ENCODE data around the gene CDH3. TPM values are rescaled to one million over a fixed set of nuclear protein-coding genes. Genes with fewer than 3 reads are reported as not detected.

Gene CDH3
- total RNA-seq, 1 donor = 2.2 TPM

- TF ChIP-seq, protein P1, sequence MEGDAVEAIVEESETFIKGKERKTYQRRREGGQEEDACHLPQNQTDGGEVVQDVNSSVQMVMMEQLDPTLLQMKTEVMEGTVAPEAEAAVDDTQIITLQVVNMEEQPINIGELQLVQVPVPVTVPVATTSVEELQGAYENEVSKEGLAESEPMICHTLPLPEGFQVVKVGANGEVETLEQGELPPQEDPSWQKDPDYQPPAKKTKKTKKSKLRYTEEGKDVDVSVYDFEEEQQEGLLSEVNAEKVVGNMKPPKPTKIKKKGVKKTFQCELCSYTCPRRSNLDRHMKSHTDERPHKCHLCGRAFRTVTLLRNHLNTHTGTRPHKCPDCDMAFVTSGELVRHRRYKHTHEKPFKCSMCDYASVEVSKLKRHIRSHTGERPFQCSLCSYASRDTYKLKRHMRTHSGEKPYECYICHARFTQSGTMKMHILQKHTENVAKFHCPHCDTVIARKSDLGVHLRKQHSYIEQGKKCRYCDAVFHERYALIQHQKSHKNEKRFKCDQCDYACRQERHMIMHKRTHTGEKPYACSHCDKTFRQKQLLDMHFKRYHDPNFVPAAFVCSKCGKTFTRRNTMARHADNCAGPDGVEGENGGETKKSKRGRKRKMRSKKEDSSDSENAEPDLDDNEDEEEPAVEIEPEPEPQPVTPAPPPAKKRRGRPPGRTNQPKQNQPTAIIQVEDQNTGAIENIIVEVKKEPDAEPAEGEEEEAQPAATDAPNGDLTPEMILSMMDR (IDR thresholded peaks at IDR 0.05; ENCODE audit: insufficient read depth, low read depth, low read length) = no peak
- H3K4me3 ChIP-seq (ENCODE audit: low read depth, low read length) = no peak overlapping the region
- DNase-seq (ENCODE audit: low read depth) = no peak
Measured at GRCh38 chr16:68642047-68642435, 3.1 kb upstream of the CDH3 start.

DNA sequence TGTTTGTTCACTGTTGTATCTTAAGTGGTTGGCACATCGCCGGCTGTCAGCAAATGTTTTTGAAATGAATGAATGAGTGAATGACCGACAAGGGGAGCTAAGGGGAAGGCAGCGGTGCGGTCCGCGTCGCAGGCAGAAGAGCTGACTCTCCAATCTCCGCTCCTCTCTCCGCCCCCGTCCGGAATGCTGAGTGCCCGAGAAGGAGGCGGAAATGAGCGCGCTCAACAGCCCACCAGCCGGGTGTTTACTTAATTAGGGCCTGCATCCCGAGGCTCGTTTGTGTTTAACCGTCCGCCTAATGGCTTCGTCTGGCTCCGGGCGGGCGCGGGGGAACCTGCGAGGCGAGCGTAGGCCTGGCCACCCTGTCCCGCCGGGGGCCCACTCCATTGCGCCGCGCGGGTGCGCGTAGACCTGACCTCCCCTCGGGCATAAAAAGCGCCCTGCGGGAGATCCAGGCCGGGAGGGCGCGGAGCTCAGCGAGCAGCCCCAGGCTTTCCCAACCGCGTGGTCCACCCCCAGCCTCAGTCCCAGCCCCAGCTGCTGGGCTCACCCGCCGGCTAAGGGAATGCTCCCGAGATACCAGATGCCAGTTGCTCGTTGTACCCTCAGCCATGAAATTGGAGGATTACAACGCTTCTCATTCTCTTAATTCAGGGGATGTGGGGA lies 2.5 kb upstream of the CDH3 start:
- peak overlapping the region; percentile 30 for H3K4me3 ChIP-seq (ENCODE audit: low read depth, low read length)
- TF ChIP-seq, protein P1 (IDR thresholded peaks at IDR 0.05; ENCODE audit: insufficient read depth, low read depth, low read length) = no peak
- DNase-seq (ENCODE audit: low read depth) = no peak

DNA sequence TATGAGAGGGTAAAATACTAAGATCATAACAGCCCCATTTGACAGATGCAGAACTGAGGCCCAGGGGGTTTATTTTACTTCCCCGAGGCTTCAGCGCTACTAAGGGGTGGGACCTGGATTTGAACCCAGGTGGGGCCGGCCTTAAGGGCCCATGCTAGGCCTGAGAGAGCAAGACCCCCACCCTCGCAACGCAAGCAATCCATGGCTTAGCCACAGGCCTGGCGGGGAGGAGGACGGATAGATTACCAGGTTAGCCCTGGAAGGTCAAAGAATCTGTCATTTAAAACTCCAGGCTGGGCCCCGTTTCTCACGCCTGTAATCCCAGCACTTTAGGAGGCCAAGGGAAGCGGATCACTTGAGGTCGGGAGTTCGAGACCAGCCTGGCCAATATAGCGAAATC lies 1.9 kb upstream of the CDH3 start:
- H3K4me3 ChIP-seq (ENCODE audit: low read depth, low read length) = no peak overlapping the region
- DNase-seq (ENCODE audit: low read depth) = no peak
- TF ChIP-seq, protein P1 (IDR thresholded peaks at IDR 0.05; ENCODE audit: insufficient read depth, low read depth, low read length) = no peak

GRCh38 chr16:68643847-68644246 lies 1.3 kb upstream of the CDH3 start:
- no peak overlapping the region for H3K4me3 ChIP-seq (ENCODE audit: low read depth, low read length)
- DNase-seq (ENCODE audit: low read depth) = no peak
- TF ChIP-seq, protein P1 (IDR thresholded peaks at IDR 0.05; ENCODE audit: insufficient read depth, low read depth, low read length) = no peak

DNA sequence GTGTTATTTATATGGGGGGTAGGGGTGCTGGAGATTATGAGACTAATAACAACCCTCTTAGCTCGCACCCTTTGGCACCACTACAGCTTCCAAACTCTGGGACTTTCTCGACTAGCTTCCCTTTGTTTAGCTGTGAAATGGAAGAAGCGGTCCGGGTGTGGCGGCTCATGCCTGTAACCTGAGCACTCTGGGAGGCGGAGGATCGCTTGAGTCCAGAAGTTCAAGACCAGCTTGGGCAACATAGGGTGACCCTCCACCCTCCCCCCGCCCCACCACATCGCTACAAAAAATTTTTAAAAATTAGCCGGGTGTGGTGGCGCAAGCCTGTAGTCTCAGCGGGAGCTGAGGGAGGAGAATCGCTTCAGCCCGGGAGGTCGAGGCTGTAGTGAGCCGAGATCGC lies 814 bp upstream of the CDH3 start:
- no peak overlapping the region for H3K4me3 ChIP-seq (ENCODE audit: low read depth, low read length)
- DNase-seq (ENCODE audit: low read depth) = no peak
- TF ChIP-seq, protein P1 (IDR thresholded peaks at IDR 0.05; ENCODE audit: insufficient read depth, low read depth, low read length) = no peak

GRCh38 chr16:68645494-68646388 lies 631 bp downstream of the CDH3 start:
- no peak overlapping the region for H3K4me3 ChIP-seq (ENCODE audit: low read depth, low read length)
- TF ChIP-seq, protein P1 (IDR thresholded peaks at IDR 0.05; ENCODE audit: insufficient read depth, low read depth, low read length) = no peak

More at GRCh38 chr16:68645494-68646388, 631 bp downstream of the CDH3 start:
- DNase-seq (ENCODE audit: low read depth) = no peak

Measured in fibroblast of villous mesenchyme (primary cell).